ENCODE measurements around the gene SLC38A3. TPM values are rescaled to one million over a fixed set of nuclear protein-coding genes. Genes with fewer than 3 reads are reported as not detected.

SLC38A3 gene
- 0.10 to 0.12 TPM (median 0.12 TPM) in 3 of 5 replicates, not detected in the others for total RNA-seq (2022; extraction: Qiagen RNA extraction)

GRCh38 chr3:50204804-50205412 lies at the start of gene SLC38A3:
Gene SLC38A3, plus strand, starts transcription at chr3:50205271. Its CDS starts 8,929 bp downstream, at chr3:50214200.

GRCh38 chr3:50190936-50191660 lies 14.0 kb upstream of the SLC38A3 start, which contains the start of gene GNAT1:
Gene GNAT1, plus strand, starts transcription at chr3:50191610. Its CDS starts 116 bp downstream, at chr3:50191726.

GRCh38 chr3:50235716-50236483 lies 30.8 kb downstream of the SLC38A3 start, which contains the start of gene GNAI2:
Gene GNAI2, plus strand, starts transcription at chr3:50236204. Its CDS starts 132 bp downstream, at chr3:50236336.

GRCh38 chr3:50268703-50269451 lies 63.8 kb downstream of the SLC38A3 start, which contains the start of gene SEMA3B:
Gene SEMA3B, plus strand, starts transcription at chr3:50269147. Its CDS starts 94 bp downstream, at chr3:50269241.

Other genes with a start within 250 kb of the SLC38A3 start
- gene RBM5, start 116.4 kb upstream of the SLC38A3 start, total RNA-seq (2022; extraction: Qiagen RNA extraction), result 30.5 to 38.4 TPM (median 34.6 TPM) in 5 replicates
- gene SEMA3F, start 49.9 kb upstream of the SLC38A3 start, total RNA-seq (2022; extraction: Qiagen RNA extraction), result 12.7 to 20.4 TPM (median 16.9 TPM) in 5 replicates
- gene GNAT1, start 13.7 kb upstream of the SLC38A3 start, total RNA-seq (2022; extraction: Qiagen RNA extraction), result 0.21 TPM in 1 of 5 replicates, not detected in the others
- 40.7 to 48.2 TPM (median 44.0 TPM) in 5 replicates for gene GNAI2, start 30.9 kb downstream of the SLC38A3 start, total RNA-seq (2022; extraction: Qiagen RNA extraction)
- gene SEMA3B, start 63.9 kb downstream of the SLC38A3 start, total RNA-seq (2022; extraction: Qiagen RNA extraction), result 6.0 to 9.4 TPM (median 6.2 TPM) in 5 replicates
- gene LSMEM2, start 73.8 kb downstream of the SLC38A3 start, total RNA-seq (2022; extraction: Qiagen RNA extraction), result 0.07 to 0.10 TPM in 2 of 5 replicates, not detected in the others
- gene IFRD2, start 87.2 kb downstream of the SLC38A3 start, total RNA-seq (2022; extraction: Qiagen RNA extraction), result 74.0 to 96.1 TPM (median 89.5 TPM) in 5 replicates
- gene HYAL3, start 94.1 kb downstream of the SLC38A3 start, total RNA-seq (2022; extraction: Qiagen RNA extraction), result 7.6 to 9.9 TPM (median 8.9 TPM) in 5 replicates
- gene NAA80, start 94.1 kb downstream of the SLC38A3 start, total RNA-seq (2022; extraction: Qiagen RNA extraction), result 4.4 to 7.6 TPM (median 6.9 TPM) in 5 replicates
- 0.30 to 0.69 TPM (median 0.47 TPM) in 5 replicates for gene HYAL1, start 98.3 kb downstream of the SLC38A3 start, total RNA-seq (2022; extraction: Qiagen RNA extraction)
- 25.0 to 32.7 TPM (median 30.7 TPM) in 5 replicates for gene HYAL2, start 117.5 kb downstream of the SLC38A3 start, total RNA-seq (2022; extraction: Qiagen RNA extraction)
- 23.4 to 39.4 TPM (median 37.3 TPM) in 5 replicates for gene TUSC2, start 123.0 kb downstream of the SLC38A3 start, total RNA-seq (2022; extraction: Qiagen RNA extraction)
- gene RASSF1, start 135.6 kb downstream of the SLC38A3 start, total RNA-seq (2022; extraction: Qiagen RNA extraction), result 16.8 to 20.2 TPM (median 19.1 TPM) in 5 replicates
- 0.79 to 1.7 TPM (median 1.1 TPM) in 5 replicates for gene ZMYND10, start 140.5 kb downstream of the SLC38A3 start, total RNA-seq (2022; extraction: Qiagen RNA extraction)
- gene NPRL2, start 145.5 kb downstream of the SLC38A3 start, total RNA-seq (2022; extraction: Qiagen RNA extraction), result 12.2 to 13.4 TPM (median 13.4 TPM) in 5 replicates
- 14.2 to 21.5 TPM (median 19.1 TPM) in 5 replicates for gene CYB561D2, start 145.6 kb downstream of the SLC38A3 start, total RNA-seq (2022; extraction: Qiagen RNA extraction)
- gene TMEM115, start 154.2 kb downstream of the SLC38A3 start, total RNA-seq (2022; extraction: Qiagen RNA extraction), result 42.7 to 49.1 TPM (median 47.0 TPM) in 5 replicates

Measured in A549 treated with Hydrocortisone at 1 μM for 4 hours (cell line).